Measurements from ENCODE around the gene HIPK4.

HIPK4 gene

GRCh38 chr19:40348961-40349507 is 40.9 kb downstream of the HIPK4 start:
- H3K4me1 ChIP-seq (ENCODE audit: control insufficient read depth, low read depth, low read length): peaks cover 3% of the 10 kb centered on the region
- H2BK5ac ChIP-seq (ENCODE audit: low read length): no peak overlapping the region
- WGBS (ENCODE audit: extremely low coverage, insufficient coverage, low lambda C conversion rate): no CpG with 5 or more reads among the region's 17 CpGs
- H3K27me3 ChIP-seq (ENCODE audit: insufficient read depth, low read length, poor library complexity): no peaks in the 10 kb centered on the region
- peaks cover 8% of the 10 kb centered on the region for H3K79me1 ChIP-seq (ENCODE audit: low read length)
- H3K36me3 ChIP-seq (ENCODE audit: control insufficient read depth, insufficient read depth, low read length): no peaks in the 10 kb centered on the region
- H3K56ac ChIP-seq (ENCODE audit: low read length): peak overlapping the region; percentile 88
- H2AK5ac ChIP-seq (ENCODE audit: low read length): peak overlapping the region; percentile 88
- no peak overlapping the region for H3K18ac ChIP-seq (ENCODE audit: low read length)
- H2BK15ac ChIP-seq (replicated peaks; ENCODE audit: low read depth): no peak overlapping the region
- H3K9ac ChIP-seq (ENCODE audit: low read length): peak overlapping the region; percentile 85
- H3K4me2 ChIP-seq (ENCODE audit: low read length): peak overlapping the region; percentile 85
- H3K4me3 ChIP-seq (ENCODE audit: low read length): peak overlapping the region; percentile 60
- no peak overlapping the region for H2BK120ac ChIP-seq (ENCODE audit: low read depth, low read length)
- DNase-seq: peak; percentile 44
- H3K79me2 ChIP-seq (ENCODE audit: control insufficient read depth, insufficient read depth, low read length): peaks cover 3% of the 10 kb centered on the region
- no peak overlapping the region for H3K23ac ChIP-seq (ENCODE audit: low read length)
- H3K4ac ChIP-seq (ENCODE audit: low read depth, low read length): no peak overlapping the region
- no peak overlapping the region for H4K8ac ChIP-seq (ENCODE audit: low read depth, low read length)
- no peak overlapping the region for H4K5ac ChIP-seq (ENCODE audit: low read length)
- H3K27ac ChIP-seq (ENCODE audit: low read depth, low read length): no peak overlapping the region

- no peak within 1 kb of the TSS for H3K27ac ChIP-seq (ENCODE audit: low read depth, low read length)
- no peak within 1 kb of the TSS for H3K18ac ChIP-seq (ENCODE audit: low read length)
- peaks cover 3% of the 10 kb centered on the region for H3K4me1 ChIP-seq (ENCODE audit: control insufficient read depth, low read depth, low read length)
- no peak within 1 kb of the TSS for H2BK5ac ChIP-seq (ENCODE audit: low read length)
- no peak within 1 kb of the TSS for H3K23ac ChIP-seq (ENCODE audit: low read length)
- no peak within 1 kb of the TSS for H2BK15ac ChIP-seq (replicated peaks; ENCODE audit: low read depth)
- H4K5ac ChIP-seq (ENCODE audit: low read length): no peak within 1 kb of the TSS
- H3K79me2 ChIP-seq (ENCODE audit: control insufficient read depth, insufficient read depth, low read length): peaks cover 3% of the 10 kb centered on the region
- peak within 1 kb of the TSS; percentile 85 for H3K9ac ChIP-seq (ENCODE audit: low read length)
- peak within 1 kb of the TSS; percentile 92 for H3K4me3 ChIP-seq (ENCODE audit: low read length)
- peak; percentile 99 for DNase-seq
- H4K8ac ChIP-seq (ENCODE audit: low read depth, low read length): no peak within 1 kb of the TSS
- H2AK5ac ChIP-seq (ENCODE audit: low read length): peak within 1 kb of the TSS; percentile 88
- H3K4me2 ChIP-seq (ENCODE audit: low read length): peak within 1 kb of the TSS; percentile 85
- no peak within 1 kb of the TSS for H3K4ac ChIP-seq (ENCODE audit: low read depth, low read length)
- WGBS (ENCODE audit: extremely low coverage, insufficient coverage, low lambda C conversion rate): no CpG with 5 or more reads among the region's 77 CpGs
- no peak within 1 kb of the TSS for H2BK120ac ChIP-seq (ENCODE audit: low read depth, low read length)
- H3K56ac ChIP-seq (ENCODE audit: low read length): peak within 1 kb of the TSS; percentile 95
- no peaks in the 10 kb centered on the region for H3K27me3 ChIP-seq (ENCODE audit: insufficient read depth, low read length, poor library complexity)
- H3K36me3 ChIP-seq (ENCODE audit: control insufficient read depth, insufficient read depth, low read length): no peaks in the 10 kb centered on the region
- peaks cover 8% of the 10 kb centered on the region for H3K79me1 ChIP-seq (ENCODE audit: low read length)
These were observed 41.7 kb downstream of the HIPK4 start, which contains the start of the genes C19orf47 and PLD3 for GRCh38 chr19:40348125-40348913. TSS of gene C19orf47 (minus strand) at chr19:40348397. CDS start at chr19:40341857, 6,540 bp downstream. TSS of gene PLD3 (plus strand) at chr19:40348695. CDS start at chr19:40366484, 17,789 bp downstream.

- Histone ChIP-seq H2BK120ac (ENCODE audit: low read depth, low read length) (no peak overlapping the region), H4K8ac (ENCODE audit: low read depth, low read length) (no peak overlapping the region), H3K79me1 (ENCODE audit: low read length) (peaks cover 12% of the 10 kb centered on the region), H3K36me3 (ENCODE audit: control insufficient read depth, insufficient read depth, low read length) (peaks cover 2% of the 10 kb centered on the region), H2AK5ac (ENCODE audit: low read length) (no peak overlapping the region), H3K9ac (ENCODE audit: low read length) (no peak overlapping the region), H3K4me3 (ENCODE audit: low read length) (no peak overlapping the region), H3K27me3 (ENCODE audit: insufficient read depth, low read length, poor library complexity) (no peaks in the 10 kb centered on the region), H3K4me1 (ENCODE audit: control insufficient read depth, low read depth, low read length) (peaks cover 3% of the 10 kb centered on the region), H3K18ac (ENCODE audit: low read length) (no peak overlapping the region), H2BK5ac (ENCODE audit: low read length) (no peak overlapping the region), H3K4me2 (ENCODE audit: low read length) (no peak overlapping the region), H2BK15ac (replicated peaks; ENCODE audit: low read depth) (no peak overlapping the region), H3K27ac (ENCODE audit: low read depth, low read length) (no peak overlapping the region), H3K56ac (ENCODE audit: low read length) (no peak overlapping the region), H3K4ac (ENCODE audit: low read depth, low read length) (no peak overlapping the region), H4K5ac (ENCODE audit: low read length) (no peak overlapping the region), H3K23ac (ENCODE audit: low read length) (no peak overlapping the region), H3K79me2 (ENCODE audit: control insufficient read depth, insufficient read depth, low read length) (peaks cover 3% of the 10 kb centered on the region)
- WGBS (ENCODE audit: extremely low coverage, insufficient coverage, low lambda C conversion rate): no CpG with 5 or more reads among the region's 7 CpGs
- DNase-seq: no peak
These were observed 45.6 kb downstream of the HIPK4 start for GRCh38 chr19:40344422-40344821.

- no peak overlapping the region for H4K5ac ChIP-seq (ENCODE audit: low read length)
- no peak overlapping the region for H2BK5ac ChIP-seq (ENCODE audit: low read length)
- no peak overlapping the region for H3K27ac ChIP-seq (ENCODE audit: low read depth, low read length)
- WGBS (ENCODE audit: extremely low coverage, insufficient coverage, low lambda C conversion rate): no CpG with 5 or more reads among the region's 11 CpGs
- peak overlapping the region; percentile 57 for H3K23ac ChIP-seq (ENCODE audit: low read length)
- H3K9ac ChIP-seq (ENCODE audit: low read length): no peak overlapping the region
- no peaks in the 10 kb centered on the region for H3K27me3 ChIP-seq (ENCODE audit: insufficient read depth, low read length, poor library complexity)
- H3K79me1 ChIP-seq (ENCODE audit: low read length): peaks cover 7% of the 10 kb centered on the region
- no peak overlapping the region for H3K4ac ChIP-seq (ENCODE audit: low read depth, low read length)
- H3K36me3 ChIP-seq (ENCODE audit: control insufficient read depth, insufficient read depth, low read length): peaks cover 2% of the 10 kb centered on the region
- H2BK15ac ChIP-seq (replicated peaks; ENCODE audit: low read depth): no peak overlapping the region
- no peak overlapping the region for H3K4me3 ChIP-seq (ENCODE audit: low read length)
- H3K4me1 ChIP-seq (ENCODE audit: control insufficient read depth, low read depth, low read length): no peaks in the 10 kb centered on the region
- H3K4me2 ChIP-seq (ENCODE audit: low read length): no peak overlapping the region
- no peak overlapping the region for H3K18ac ChIP-seq (ENCODE audit: low read length)
- H3K79me2 ChIP-seq (ENCODE audit: control insufficient read depth, insufficient read depth, low read length): no peaks in the 10 kb centered on the region
- no peak overlapping the region for H2BK120ac ChIP-seq (ENCODE audit: low read depth, low read length)
- no peak overlapping the region for H3K56ac ChIP-seq (ENCODE audit: low read length)
- no peak overlapping the region for H2AK5ac ChIP-seq (ENCODE audit: low read length)
- H4K8ac ChIP-seq (ENCODE audit: low read depth, low read length): no peak overlapping the region
- no peak for DNase-seq
These were observed 47.2 kb downstream of the HIPK4 start for GRCh38 chr19:40342644-40343311.

- Histone ChIP-seq H3K4me3 (ENCODE audit: low read length) (no peak overlapping the region), H3K79me1 (ENCODE audit: low read length) (peaks cover 7% of the 10 kb centered on the region), H4K5ac (ENCODE audit: low read length) (no peak overlapping the region), H3K56ac (ENCODE audit: low read length) (no peak overlapping the region), H3K18ac (ENCODE audit: low read length) (no peak overlapping the region), H2AK5ac (ENCODE audit: low read length) (no peak overlapping the region), H4K8ac (ENCODE audit: low read depth, low read length) (no peak overlapping the region), H3K4ac (ENCODE audit: low read depth, low read length) (no peak overlapping the region), H3K23ac (ENCODE audit: low read length) (no peak overlapping the region), H2BK15ac (replicated peaks; ENCODE audit: low read depth) (no peak overlapping the region), H2BK5ac (ENCODE audit: low read length) (no peak overlapping the region), H2BK120ac (ENCODE audit: low read depth, low read length) (no peak overlapping the region), H3K27me3 (ENCODE audit: insufficient read depth, low read length, poor library complexity) (no peaks in the 10 kb centered on the region), H3K9ac (ENCODE audit: low read length) (no peak overlapping the region), H3K4me1 (ENCODE audit: control insufficient read depth, low read depth, low read length) (no peaks in the 10 kb centered on the region), H3K79me2 (ENCODE audit: control insufficient read depth, insufficient read depth, low read length) (no peaks in the 10 kb centered on the region), H3K27ac (ENCODE audit: low read depth, low read length) (no peak overlapping the region), H3K4me2 (ENCODE audit: low read length) (no peak overlapping the region), H3K36me3 (ENCODE audit: control insufficient read depth, insufficient read depth, low read length) (peaks cover 2% of the 10 kb centered on the region)
- peak; percentile 20 for DNase-seq
- no CpG with 5 or more reads among the region's 9 CpGs for WGBS (ENCODE audit: extremely low coverage, insufficient coverage, low lambda C conversion rate)
These were observed 48.1 kb downstream of the HIPK4 start for GRCh38 chr19:40341601-40342482.
